MM.1S (cell line): Measurements from ENCODE around the gene FAF1.

ENCODE experiments used
- EZH2 ChIP-seq: fragments of 300-600 bp; sonication (generic); optimal IDR thresholded peaks from 2 replicates; pipeline ENCODE3; 2017; ENCODE audit warnings: low read depth, mild to moderate bottlenecking, antibody characterized with exemption, low read length, mixed read lengths
- EZH2phosphoT487 ChIP-seq: fragments of 300-600 bp; sonication (generic); IDR thresholded peaks from 2 replicates; pipeline ENCODE4 v1.6.1; 2018; ENCODE audit warnings: antibody characterized with exemption, low read length
- TF ChIP-seq, protein P1 (sequence below): fragments of 300-600 bp; sonication (generic); IDR thresholded peaks from 2 replicates; pipeline ENCODE4 v1.5.1; 2016; ENCODE audit warnings: antibody characterized with exemption, low read length, mixed read lengths

DNA sequence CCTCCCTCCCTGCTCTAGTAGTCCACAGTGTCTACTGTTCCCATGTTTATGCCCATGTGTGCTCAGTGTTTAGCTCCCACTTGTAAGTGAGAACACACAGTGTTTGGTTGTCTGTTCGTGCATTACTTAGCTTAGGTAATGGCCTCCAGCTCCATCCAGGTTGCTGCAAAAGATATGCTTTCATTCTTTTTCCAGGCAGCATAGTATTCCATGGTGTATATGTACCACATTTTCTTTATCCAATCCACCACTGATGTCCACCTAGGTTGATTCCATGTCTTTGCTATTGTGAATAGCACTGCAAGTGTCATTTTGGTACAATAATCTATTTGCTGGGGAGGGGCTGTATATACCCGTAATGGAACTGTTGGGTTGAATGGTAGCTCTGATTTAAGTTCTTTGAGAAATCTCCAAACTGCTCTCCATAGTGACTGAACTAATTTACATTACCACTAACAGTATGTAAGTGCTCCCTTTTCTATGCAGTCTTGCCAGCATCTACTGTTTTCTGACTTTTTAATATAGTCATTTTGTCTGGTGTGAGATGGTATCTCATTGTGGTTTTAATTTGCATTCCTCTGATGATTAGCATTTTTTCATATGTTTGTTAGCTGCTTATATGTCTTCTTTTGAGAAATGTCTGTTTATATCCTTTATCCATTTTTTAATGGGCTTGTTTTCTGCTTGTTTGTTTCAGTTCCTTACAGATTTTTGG is 344.9 kb downstream of the FAF1 start:
- TF ChIP-seq, protein P1, sequence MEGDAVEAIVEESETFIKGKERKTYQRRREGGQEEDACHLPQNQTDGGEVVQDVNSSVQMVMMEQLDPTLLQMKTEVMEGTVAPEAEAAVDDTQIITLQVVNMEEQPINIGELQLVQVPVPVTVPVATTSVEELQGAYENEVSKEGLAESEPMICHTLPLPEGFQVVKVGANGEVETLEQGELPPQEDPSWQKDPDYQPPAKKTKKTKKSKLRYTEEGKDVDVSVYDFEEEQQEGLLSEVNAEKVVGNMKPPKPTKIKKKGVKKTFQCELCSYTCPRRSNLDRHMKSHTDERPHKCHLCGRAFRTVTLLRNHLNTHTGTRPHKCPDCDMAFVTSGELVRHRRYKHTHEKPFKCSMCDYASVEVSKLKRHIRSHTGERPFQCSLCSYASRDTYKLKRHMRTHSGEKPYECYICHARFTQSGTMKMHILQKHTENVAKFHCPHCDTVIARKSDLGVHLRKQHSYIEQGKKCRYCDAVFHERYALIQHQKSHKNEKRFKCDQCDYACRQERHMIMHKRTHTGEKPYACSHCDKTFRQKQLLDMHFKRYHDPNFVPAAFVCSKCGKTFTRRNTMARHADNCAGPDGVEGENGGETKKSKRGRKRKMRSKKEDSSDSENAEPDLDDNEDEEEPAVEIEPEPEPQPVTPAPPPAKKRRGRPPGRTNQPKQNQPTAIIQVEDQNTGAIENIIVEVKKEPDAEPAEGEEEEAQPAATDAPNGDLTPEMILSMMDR: no peak
- no peak for TF ChIP-seq EZH2
- no peak for TF ChIP-seq EZH2phosphoT487
